CD4-positive, alpha-beta T cell treated with Interleukin-2 at 100 ng/mL for 4 hours (primary cell): ENCODE data around the gene ALPG.
"Not testable (repeated sequence)": the region's sequence is repeated elsewhere in the genome, so short reads cannot be mapped to it uniquely, and the experiment has no call there.

ENCODE experiments used
- DNase-seq: peaks from one replicate; pipeline ENCODE4 v3.0.0-alpha.2; 2020; ENCODE audit warnings: low spot score

Gene ALPG

DNA sequence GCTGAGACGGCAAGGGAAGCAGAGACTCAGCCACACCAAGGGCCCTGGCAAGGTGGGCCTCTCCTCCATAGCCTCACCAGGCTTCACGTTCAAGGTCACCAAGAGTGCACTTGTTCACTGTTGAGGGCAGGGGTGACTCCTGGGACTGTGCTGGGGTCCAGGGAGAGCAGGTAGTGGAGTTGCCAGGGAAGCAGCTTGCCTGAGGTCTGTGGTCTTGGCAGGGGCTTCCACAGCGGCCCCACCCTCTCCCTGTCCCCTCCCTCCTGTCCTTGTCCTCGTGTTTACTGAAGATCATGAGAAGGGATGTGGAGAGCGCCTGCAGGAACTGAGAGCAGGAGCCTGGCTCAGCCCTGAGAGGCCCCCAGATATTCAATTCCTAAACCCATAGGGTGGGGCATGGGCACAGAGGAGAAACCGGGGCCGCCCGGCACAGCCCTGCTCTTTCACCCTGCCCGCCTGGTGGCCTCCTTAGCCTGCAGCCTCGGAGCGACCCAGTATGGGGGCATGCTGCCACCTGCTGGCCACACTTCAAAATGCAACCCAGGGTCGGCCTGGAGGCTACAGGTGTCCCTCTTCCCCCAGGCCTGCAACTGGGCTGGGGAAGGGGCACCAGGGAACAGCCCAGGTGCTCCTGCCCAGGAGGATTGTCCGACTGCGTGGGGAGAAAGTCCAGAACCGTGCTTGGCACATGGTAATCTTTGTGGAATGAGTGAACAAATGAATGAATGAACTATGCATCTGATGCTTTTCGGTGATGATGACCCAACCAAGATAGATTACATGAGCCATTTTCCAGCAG, 33.8 kb downstream of the ALPG start:
- peak; percentile 85 for DNase-seq

DNA sequence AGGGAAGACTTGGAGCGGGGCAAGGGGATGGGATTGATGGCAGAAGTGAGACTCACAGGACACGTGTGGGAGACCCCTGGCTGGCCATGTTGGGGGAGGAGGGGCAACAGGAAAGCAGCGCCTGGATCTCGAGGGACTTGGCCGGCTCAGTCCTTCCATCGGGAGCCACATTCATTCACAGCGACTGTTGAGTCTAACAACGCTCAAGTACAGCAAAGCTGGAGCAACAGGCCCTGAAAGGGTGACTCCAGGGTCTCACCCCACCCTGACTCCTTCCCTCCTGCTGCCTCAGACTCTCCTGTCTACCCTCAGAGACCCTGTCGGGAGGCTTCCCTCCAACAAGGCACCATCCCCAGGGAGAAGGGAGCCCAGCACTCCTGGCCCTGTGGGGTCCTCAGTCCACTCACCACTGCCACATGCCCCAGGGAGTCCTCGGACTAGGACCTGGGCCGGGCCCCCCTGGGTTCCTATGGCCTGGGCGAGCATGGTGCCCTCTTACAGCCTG, 34.6 kb downstream of the ALPG start:
- DNase-seq, result no peak

DNA sequence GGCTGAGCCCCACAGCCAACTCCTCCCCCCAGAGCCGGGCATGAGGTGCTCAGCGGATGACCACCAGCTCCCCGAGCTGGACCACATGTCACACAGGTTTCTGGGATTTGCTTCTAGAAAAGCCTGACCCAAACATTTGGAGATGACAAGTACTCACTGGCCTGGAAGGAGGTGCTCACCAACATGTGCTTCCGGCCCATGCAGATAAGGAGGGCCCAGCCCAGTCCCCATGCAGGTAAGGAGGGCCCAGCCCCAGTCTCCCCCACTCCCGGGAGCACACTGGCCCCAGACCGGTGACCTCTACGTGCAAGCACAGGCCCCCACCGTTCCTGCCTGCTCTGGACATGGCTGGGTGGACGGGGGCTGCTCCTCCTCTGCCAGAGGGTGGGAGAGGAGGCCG, 35.3 kb downstream of the ALPG start:
- not testable (repeated sequence) for DNase-seq

DNA sequence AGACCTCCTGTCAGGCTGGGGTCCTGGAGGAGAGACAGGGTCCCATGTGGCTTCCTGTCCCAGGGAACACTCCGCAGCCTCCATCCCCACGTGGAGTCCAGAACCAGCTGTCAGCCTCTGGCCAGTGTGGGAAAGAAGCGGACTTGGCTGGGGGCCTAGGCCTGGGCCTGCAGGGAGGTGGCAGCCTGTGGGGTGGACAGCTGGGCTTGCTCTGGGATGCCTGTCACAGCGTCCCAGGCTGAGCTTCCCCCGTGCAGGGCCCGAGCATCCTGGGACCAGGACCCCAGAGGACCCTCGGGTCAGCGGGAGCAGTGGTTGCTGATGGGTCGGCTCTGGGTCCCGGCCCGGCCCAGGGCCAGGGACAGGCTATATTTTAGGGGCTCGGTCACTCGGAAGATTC, 35.8 kb downstream of the ALPG start:
- not testable (repeated sequence) for DNase-seq

DNA sequence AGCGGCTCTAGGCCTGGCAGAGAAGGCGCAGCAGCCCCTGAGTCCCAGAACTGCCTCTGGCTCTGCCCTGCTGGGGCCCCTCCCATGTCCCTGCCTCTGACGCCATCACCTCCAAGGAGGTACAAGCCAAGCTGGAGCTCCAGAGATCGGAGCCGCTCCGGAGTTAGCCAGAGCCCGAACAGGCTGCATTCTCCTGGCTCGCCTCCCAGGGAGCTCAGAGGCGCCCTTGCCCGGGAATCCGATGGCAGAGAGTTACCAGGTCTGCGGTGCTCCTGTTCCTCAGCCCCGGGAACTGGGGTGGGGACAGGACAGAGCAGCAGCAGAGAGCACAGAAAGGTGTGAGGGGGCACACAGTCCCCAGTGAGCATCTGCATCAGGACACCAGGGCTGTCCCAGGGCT, 36.4 kb downstream of the ALPG start:
- DNase-seq, result not testable (repeated sequence)

DNA sequence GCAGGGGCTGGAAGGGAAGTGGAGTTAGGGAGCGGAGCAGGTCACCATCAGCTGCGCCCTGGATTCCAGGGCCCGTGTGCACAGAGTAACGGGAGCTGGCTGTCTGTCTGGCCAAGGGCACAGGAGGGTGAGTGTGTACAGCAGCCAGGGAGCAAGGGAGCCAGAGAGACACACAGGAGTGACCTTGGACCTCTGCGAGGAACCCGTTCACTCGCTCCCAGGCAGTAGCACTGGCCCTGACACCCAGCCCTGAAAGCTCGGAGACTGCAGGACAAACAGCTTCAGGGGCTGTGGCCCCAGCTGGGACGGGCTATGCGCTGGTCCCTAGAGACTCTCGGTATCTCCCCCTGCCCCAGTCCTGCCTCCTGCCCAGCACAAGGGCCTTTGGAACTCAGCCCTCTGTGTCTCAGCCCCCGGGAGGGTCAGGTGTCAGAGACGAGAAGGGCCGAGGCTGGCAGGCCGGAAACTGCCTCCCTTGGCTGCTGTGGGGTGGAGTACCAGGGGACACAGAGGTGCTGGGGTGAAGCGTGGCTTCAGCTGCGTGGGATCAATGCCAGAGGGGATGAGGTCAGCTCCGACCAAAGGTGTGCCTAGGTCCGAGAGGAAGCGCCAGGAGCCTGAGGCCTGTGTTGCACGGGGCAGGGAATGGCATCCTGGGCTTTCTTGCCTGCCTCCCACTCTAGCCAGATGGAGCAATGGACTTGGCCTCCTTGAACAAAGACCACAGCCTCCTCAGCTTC, 37.2 kb downstream of the ALPG start:
- not testable (repeated sequence) for DNase-seq

DNA sequence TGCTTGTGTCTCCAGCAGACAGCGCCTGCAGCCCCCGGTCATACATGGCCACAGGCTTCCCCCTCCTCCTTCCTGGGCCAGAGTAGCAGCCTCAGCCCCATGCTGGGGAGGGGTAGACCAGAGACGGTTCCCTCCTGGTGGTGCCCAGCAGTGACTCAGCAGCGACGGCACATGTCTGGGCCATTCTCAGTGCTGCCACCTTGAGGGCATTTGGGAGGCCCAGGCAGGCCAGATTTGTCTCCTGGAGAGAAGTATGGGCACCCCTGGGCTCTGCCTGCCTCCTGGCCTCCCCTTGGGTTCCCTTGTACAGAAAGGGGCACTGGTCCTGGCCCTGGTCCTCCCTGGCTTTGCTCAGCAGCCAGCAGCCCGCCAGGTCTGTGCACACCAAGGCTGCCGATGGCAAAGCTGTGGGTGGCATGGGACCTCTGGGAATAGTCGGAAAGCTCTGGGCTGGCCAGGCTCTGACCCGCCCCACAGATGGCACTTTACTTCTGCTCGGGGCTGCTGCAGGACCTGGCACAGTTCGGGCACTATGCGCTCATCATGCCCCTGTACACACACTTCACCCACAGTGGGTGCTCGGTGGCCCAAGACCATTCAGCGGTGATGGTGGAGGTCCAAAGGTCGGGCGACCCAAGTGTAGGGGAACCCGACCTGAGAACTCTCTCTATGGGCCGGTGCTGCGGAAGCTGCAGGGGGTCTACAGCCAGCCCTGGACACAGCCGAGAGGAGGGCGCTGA, 37.9 kb downstream of the ALPG start:
- peak; percentile 62 for DNase-seq

DNA sequence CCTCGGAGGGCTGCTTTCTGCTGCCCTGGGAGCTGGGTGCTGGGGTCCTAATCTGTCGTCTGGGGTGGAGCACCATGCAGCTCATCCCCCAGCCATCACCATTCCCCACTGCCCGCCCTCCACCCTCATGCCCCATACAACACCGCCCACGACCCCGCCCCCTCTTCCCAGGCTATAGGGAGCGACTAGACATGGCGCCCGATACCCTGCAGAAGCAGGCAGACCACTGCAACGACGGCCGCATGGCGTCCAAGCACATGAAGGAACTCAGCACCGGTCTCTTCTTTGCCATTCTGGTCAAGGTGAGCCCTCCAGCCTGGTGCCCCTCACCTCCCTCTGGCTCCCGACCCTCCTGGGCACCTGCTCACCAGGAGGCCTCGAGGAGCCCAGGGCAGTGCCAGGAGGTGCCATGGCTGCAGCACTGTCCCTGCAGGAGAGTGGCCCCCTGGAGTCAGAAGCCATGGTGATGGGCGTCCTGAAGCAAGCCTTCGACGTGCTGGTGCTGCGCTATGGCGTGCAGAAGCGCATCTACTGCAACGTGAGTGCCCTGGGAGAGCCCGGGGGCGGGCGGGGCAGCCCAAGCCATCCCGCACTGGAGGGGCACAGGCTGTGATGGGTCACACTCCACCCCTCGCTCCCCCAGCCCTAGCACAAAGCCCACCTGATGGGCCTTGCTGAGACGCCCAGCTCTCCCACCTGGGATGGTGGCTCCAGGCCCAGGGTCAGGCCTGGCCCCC, 38.7 kb downstream of the ALPG start:
- not testable (repeated sequence) for DNase-seq

DNA sequence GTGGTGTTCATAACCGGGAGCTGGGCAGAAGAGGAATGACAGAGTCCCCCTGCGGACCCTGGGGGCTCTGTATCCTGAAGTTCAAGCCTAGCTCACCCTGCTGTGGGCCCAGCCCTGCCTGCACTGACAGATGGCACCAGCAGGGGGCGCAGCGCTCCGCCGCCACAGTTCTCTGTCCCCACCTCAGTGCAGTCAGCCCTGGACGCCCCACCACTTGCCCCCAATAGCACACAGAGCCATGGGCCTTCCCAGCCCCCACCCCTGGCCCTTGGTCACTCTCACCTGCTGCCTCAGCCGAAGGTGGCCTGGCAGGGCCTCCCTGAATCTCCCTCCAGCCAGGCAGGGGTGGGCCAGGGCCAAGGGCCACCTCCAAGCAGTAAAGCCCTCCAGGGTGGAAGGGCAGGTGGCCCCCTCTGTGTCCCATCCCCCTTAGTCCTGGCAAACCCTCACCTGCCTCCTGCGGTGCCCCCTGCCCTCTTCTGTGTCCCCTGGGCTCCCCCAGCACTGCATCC, 39.7 kb downstream of the ALPG start:
- DNase-seq, result not testable (repeated sequence)

DNA sequence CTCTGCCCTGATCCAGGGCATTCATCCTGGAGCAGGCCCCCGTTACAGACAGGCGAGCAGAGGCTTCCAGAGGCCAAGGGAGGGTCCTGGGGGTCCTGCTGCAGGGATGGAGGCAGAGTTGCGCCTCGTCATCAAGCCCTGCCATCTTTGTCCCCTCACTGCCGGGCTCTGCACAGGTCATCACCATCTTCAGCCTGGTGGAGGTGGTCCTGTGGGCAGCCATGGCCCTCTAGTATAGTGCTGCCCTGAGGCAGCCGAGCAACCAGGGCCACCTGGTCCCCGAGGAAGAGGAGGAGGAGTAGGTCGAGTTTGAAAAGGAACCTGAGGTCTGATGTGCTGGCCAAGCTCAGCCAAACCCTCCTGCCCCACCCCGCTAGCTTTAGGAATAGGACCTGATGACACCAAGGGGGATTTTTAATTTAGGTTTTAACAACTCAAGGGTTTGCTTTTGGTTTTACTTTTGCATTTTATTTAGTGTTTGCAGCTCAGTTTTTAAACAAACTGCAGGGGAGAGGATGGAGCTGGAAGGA, 40.5 kb downstream of the ALPG start:
- no peak for DNase-seq

DNA sequence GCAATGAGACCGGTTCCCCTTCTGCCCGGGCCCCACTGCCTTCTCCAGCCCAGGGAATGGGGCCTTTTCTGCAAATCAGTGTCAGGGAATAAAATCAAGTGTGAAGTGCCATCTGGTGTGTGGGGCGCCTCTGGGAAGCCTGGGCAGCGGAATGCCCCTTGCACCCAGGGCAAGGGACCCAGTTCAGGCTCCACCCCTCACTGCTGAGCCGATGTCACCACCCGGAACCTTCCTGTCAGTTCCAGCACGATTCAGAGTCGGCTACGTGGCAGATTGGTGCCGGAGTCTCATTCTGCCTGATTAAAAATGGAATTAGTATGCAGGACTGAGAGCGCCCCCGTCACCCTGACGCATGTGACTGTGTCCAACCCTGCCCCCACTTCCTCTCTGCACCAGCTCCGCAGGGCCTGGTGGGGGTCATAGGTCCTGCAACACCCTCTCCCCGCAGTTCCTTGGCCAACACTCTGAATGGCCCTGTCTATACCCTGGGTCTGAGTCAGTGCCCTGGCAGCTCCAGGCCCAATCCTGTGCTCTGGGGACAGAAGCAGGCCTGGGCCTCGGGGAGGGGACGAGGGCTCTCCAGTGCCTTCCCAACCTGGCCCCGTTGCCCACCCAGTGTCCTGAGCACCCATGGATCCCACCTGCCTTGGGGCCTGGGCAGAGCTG, 41.1 kb downstream of the ALPG start:
- DNase-seq, result no peak

DNA sequence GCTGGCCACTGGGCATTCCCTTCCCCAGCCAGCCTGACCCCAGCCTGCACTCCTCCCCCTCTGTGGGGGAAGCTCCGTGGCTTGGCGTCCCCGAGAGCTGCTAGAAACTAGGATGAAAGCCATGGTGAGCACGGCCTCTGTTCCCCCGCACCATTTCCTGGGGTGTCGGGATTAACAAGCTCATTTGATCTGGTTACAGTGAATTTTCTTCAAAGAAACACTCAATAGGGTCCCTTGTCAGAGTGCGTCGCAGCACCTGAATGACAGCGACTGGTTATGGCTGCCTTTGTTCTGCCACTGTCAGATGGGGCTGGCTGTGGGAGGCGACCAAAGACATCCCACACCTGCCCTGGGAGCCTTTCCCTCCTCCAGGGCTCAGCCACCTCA, 41.7 kb downstream of the ALPG start:
- DNase-seq, result no peak

DNA sequence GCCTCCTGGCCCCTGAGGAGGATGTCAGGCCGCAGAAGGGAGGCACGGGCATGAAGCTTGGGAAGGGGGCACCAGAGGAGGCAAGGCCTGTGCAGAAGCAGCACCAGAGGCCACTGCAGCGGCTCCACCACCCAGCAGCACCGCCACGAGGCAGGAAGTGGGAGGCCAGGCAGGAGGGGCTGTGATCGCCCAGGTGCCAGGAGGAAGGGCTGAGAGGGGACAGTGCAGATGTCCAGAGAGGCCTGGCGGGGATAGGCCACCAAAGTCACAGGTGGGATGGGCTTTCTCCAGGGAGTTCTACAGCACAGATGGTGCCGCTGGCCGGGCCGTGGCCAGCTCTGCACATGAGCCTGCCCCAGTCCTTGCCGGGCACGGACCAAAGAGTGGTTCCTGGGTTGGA, 43.3 kb downstream of the ALPG start:
- DNase-seq, result no peak

DNA sequence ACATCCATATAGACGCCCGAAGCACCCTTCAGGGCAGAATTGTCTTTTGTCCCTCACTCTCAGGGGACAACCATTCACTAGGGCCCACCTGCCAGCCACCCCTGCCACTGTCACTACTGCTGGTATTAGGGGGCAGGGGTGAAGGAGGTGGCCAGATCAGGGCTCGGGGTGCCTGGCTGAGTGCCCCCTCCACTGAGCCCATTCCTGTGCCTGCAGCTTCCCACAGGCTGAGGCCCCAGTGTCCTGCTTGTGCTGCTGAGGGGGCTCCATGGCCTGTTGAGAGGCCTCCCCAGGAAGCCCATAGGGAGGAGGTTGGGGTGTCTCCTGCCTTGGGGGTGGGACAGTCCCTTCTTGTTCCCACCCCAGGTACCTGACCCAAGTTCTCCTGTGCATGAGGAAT, 45.0 kb downstream of the ALPG start:
- not testable (repeated sequence) for DNase-seq

DNA sequence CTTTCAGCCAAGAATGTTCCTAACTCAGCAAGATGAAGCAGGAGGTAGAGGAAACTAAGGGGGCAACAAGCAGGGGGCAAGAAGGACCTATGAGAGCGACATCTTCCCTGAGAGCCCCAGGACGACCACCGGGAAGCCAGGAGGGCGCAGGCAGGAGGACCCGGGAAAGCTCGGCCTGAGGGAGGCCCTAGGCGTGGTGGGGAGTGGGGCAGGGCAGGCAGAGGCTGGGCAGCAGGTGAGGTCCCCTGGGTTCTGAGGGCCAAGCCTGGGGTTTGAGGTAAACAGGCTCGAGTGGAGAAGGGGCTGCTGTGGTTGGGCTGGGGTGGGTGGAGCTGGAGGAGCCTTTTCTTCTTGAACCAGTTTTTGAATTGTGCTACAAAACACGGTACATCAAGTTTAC, 48.0 kb downstream of the ALPG start:
- no peak for DNase-seq

DNA sequence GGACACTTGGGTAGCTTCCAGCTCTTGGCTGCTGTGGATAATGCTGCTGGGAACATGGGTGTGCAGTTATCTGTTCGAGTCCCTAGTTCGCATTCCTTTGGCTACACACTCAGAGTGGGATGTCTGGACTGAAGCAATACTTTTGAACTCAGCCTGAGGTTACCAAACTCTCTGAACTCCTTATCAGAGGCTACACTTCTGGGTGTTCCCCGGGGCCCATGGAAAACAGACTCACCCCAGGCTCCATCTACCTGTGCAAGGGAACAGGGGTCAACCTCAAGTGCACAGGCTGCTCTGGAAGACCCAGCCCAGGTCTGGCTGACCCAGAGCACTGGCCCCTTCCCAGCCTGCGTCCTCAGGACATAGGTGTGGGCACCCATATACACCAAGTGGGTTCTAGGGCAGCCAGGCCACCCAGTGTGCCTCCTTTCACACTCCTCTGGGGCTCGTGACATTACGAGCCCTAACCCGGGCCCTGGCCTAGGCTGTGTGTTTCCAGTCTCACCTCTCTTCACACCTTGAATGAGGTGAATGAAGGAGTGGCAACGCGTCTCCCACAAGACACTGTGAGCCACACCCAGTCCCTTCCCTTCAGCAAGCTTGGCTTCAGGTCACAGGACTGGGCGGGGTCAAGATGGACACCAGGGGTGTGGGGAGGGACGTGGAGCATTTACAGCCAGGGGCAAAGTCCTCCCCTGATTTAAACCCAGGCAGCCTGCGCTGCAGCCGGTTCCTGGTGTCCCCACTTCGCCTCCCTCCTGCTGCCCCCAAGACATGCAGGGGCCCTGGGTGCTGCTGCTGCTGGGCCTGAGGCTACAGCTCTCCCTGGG, 49.0 kb downstream of the ALPG start, which contains the start of gene ALPI:
TSS of gene ALPI (plus strand) at position 728 of the 830 bp plus-strand sequence. CDS start at position 775, 47 bp downstream.
- no peak for DNase-seq

DNA sequence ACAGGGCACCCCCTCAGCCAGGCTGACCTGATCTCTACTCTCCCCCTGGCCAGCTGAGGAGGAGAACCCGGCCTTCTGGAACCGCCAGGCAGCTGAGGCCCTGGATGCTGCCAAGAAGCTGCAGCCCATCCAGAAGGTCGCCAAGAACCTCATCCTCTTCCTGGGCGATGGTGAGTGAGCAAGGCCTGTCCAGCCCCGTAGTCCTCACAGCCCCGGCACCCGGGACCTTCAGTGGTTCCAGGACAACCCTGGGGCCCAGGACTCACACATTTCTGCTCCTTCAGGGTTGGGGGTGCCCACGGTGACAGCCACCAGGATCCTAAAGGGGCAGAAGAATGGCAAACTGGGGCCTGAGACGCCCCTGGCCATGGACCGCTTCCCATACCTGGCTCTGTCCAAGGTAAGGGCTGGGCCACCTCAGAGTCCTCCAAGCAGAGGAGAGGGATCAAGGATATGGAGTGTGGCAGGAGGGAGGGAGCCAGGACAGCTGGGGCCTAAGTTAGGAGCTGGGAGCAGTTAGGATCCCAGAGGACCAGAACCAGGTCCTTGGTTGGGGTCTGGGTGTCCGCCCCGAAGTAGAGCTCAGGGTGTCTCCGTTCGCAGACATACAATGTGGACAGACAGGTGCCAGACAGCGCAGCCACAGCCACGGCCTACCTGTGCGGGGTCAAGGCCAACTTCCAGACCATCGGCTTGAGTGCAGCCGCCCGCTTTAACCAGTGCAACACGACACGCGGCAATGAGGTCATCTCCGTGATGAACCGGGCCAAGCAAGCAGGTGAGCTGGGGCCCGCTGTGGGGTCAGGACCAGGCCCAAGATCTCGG, 49.9 kb downstream of the ALPG start:
- no peak for DNase-seq

DNA sequence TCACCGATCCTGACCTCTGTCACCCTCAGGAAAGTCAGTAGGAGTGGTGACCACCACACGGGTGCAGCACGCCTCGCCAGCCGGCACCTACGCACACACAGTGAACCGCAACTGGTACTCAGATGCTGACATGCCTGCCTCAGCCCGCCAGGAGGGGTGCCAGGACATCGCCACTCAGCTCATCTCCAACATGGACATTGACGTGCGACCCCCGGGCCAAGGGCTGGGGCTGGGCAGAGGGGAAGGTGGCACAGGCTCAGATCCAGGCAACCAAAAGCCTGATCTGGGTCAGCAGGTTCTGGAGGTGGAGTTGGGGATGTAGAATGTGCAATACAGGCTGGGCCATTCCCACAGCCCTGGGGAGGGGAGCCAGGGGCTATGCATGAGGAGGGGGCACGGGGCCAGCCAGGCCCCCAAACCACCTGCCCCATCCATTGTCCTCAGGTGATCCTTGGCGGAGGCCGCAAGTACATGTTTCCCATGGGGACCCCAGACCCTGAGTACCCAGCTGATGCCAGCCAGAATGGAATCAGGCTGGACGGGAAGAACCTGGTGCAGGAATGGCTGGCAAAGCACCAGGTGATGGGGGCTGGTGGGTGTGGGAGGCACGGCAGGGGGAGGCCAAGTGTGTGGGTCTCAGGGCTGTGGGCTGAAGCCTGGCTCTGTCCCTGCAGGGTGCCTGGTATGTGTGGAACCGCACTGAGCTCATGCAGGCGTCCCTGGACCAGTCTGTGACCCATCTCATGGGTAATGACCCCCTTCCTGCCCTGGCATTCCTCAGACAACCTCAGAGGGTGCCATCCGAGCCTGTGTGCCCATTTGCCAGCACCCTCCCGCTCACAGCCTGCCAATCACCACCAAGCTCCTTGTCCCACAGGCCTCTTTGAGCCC, 50.7 kb downstream of the ALPG start:
- DNase-seq, result no peak
